ENCODE data around the gene TRIML2.
"Not testable (repeated sequence)": the region's sequence is repeated elsewhere in the genome, so short reads cannot be mapped to it uniquely, and the experiment has no call there.

TRIML2 gene

DNA sequence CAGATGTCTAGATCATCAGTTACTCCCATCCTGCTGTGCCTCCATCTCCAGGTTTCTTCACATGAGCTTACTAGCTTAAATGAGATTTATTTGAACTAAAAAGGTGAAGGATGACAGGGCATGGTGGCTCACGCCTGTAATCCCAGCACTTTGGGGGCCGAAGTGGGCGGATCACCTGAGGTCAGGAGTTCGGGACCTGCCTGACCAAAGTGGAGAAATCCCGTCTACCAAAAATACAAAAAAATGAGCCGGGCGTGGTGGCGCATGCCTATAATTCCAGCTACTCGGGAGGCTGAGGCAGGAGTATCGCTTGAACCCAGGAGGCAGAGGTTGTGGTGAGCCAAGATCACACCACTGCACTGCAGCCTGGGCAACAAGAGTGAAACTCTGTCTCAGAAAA, 63.9 kb downstream of the TRIML2 start:
- H3K4me3 ChIP-seq (ENCODE audit: low read length in 2 of 2); H3K9me3 ChIP-seq (ENCODE audit: control insufficient read depth in 2 of 2, low read length in 2 of 2); H3K27me3 ChIP-seq (ENCODE audit: control insufficient read depth in 2 of 2, insufficient read depth in 2 of 2, low read length in 2 of 2); H3K36me3 ChIP-seq (ENCODE audit: control insufficient read depth in 2 of 2, insufficient read depth in 2 of 2, low read length in 2 of 2); H3K4me1 ChIP-seq (ENCODE audit: control insufficient read depth in 2 of 2, insufficient read depth in 2 of 2, low read length in 2 of 2); H3K9ac ChIP-seq (ENCODE audit: low read depth in 1 of 2, low read length in 2 of 2); H3K27ac ChIP-seq (ENCODE audit: low read depth in 2 of 2, low read length in 2 of 2): not testable (repeated sequence)

DNA sequence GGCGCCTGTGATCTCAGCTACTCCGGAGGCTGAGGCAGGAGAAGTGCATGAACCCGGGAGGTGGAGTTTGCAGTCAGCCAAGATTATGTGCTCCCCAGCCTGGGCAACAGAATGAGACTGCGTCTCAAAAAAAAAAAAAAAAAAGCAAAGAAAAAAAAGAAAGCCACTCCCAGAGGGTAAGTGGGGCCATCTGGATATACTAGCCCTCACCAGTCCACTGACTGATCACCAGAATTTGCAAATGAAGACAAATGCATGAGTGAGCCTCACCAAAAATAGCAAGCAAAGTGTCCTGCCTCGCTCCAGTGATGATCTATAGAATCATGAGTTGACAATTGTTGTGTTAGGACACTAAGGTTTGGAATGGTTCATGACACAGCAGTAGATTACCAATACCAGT, 66.2 kb downstream of the TRIML2 start:
- no peaks in the 10 kb centered on the region for H3K9me3 ChIP-seq (ENCODE audit: control insufficient read depth in 2 of 2, low read length in 2 of 2)
- no peaks in the 10 kb centered on the region for H3K36me3 ChIP-seq (ENCODE audit: control insufficient read depth in 2 of 2, insufficient read depth in 2 of 2, low read length in 2 of 2)
- no peak overlapping the region for H3K9ac ChIP-seq (ENCODE audit: low read depth in 1 of 2, low read length in 2 of 2)
- no peaks in the 10 kb centered on the region for H3K27me3 ChIP-seq (ENCODE audit: control insufficient read depth in 2 of 2, insufficient read depth in 2 of 2, low read length in 2 of 2)
- H3K4me3 ChIP-seq (ENCODE audit: low read length in 2 of 2) = no peak overlapping the region
- H3K27ac ChIP-seq (ENCODE audit: low read depth in 2 of 2, low read length in 2 of 2) = no peak overlapping the region
- H3K4me1 ChIP-seq (ENCODE audit: control insufficient read depth in 2 of 2, insufficient read depth in 2 of 2, low read length in 2 of 2) = no peaks in the 10 kb centered on the region

- no peaks in the 10 kb centered on the region for H3K36me3 ChIP-seq (ENCODE audit: control insufficient read depth in 2 of 2, insufficient read depth in 2 of 2, low read length in 2 of 2)
- H3K9ac ChIP-seq (ENCODE audit: low read depth in 1 of 2, low read length in 2 of 2) = no peak overlapping the region
- H3K27ac ChIP-seq (ENCODE audit: low read depth in 2 of 2, low read length in 2 of 2) = no peak overlapping the region
- H3K4me1 ChIP-seq (ENCODE audit: control insufficient read depth in 2 of 2, insufficient read depth in 2 of 2, low read length in 2 of 2) = no peaks in the 10 kb centered on the region
- no peaks in the 10 kb centered on the region for H3K27me3 ChIP-seq (ENCODE audit: control insufficient read depth in 2 of 2, insufficient read depth in 2 of 2, low read length in 2 of 2)
- H3K9me3 ChIP-seq (ENCODE audit: control insufficient read depth in 2 of 2, low read length in 2 of 2) = no peaks in the 10 kb centered on the region
- H3K4me3 ChIP-seq (ENCODE audit: low read length in 2 of 2) = no peak overlapping the region
Observed at GRCh38 chr4:188042191-188042590, 67.2 kb downstream of the TRIML2 start.

- H3K9ac ChIP-seq (ENCODE audit: low read depth in 1 of 2, low read length in 2 of 2) = no peak overlapping the region
- H3K27ac ChIP-seq (ENCODE audit: low read depth in 2 of 2, low read length in 2 of 2) = no peak overlapping the region
- no peaks in the 10 kb centered on the region for H3K36me3 ChIP-seq (ENCODE audit: control insufficient read depth in 2 of 2, insufficient read depth in 2 of 2, low read length in 2 of 2)
- no peaks in the 10 kb centered on the region for H3K9me3 ChIP-seq (ENCODE audit: control insufficient read depth in 2 of 2, low read length in 2 of 2)
- H3K4me3 ChIP-seq (ENCODE audit: low read length in 2 of 2) = no peak overlapping the region
- no peaks in the 10 kb centered on the region for H3K27me3 ChIP-seq (ENCODE audit: control insufficient read depth in 2 of 2, insufficient read depth in 2 of 2, low read length in 2 of 2)
- H3K4me1 ChIP-seq (ENCODE audit: control insufficient read depth in 2 of 2, insufficient read depth in 2 of 2, low read length in 2 of 2) = no peaks in the 10 kb centered on the region
Observed at GRCh38 chr4:188041721-188042120, 67.7 kb downstream of the TRIML2 start.
